B cell (primary cell): ENCODE data around the gene DDR1. TPM values are rescaled to one million over a fixed set of nuclear protein-coding genes. Genes with fewer than 3 reads are reported as not detected.
"Not testable (repeated sequence)": the region's sequence is repeated elsewhere in the genome, so short reads cannot be mapped to it uniquely, and the experiment has no call there.

ENCODE experiments used
- ATAC-seq: fragments of 200-7000 bp; cut with Tn5 transposase; one replicate; pipeline ENCODE4 v1.10.0; 2021; ENCODE audit warnings: low read depth, mild to moderate bottlenecking, moderate number of reproducible peaks, moderate library complexity
- CTCF ChIA-PET: fragments of 350-600 bp; sonication (Branson Sonifier 250); formaldehyde crosslinking; loops from one replicate; lab custom pipeline; 2021; ENCODE audit warnings: antibody characterized with exemption, inconsistent platforms; lab: Charles Lee
- POLR2A ChIA-PET: fragments of 350-600 bp; sonication (Branson Sonifier 250); formaldehyde crosslinking; loops from one replicate; lab custom pipeline; 2021; ENCODE audit warnings: antibody characterized with exemption; lab: Charles Lee
- DNase-seq: peaks from one replicate; pipeline ENCODE4 v3.0.0; 2013
- H2AFZ ChIP-seq: 2 replicates; pipeline ENCODE4 v1.6.1; 2012; ENCODE audit warnings: mild to moderate bottlenecking, low read depth, low read length; ENCODE audit not compliant: insufficient read depth, poor library complexity, severe bottlenecking
- H3K27ac ChIP-seq, 2 donors: 1 replicate in 1 of 2; 2 replicates in 1 of 2; pipeline ENCODE4 v1.5.1; 2012 to 2013; ENCODE audit warnings: low read length in 2 of 2, mild to moderate bottlenecking in 2 of 2, moderate library complexity in 1 of 2
- H3K27me3 ChIP-seq, 4 experiments: fragments of 200-600 bp in 1 of 4; sonication (generic) in 1 of 4; replicated peaks in 1 of 4; 1 replicate in 2 of 4; 2 replicates in 2 of 4; pipeline versions ENCODE4 v1.6.1 to v1.7.0; 2013 to 2016; ENCODE audit warnings: low read length in 3 of 4, mild to moderate bottlenecking in 2 of 4, mixed read lengths in 1 of 4, moderate library complexity in 1 of 4; ENCODE audit not compliant: insufficient read depth in 4 of 4, control insufficient read depth in 3 of 4; ENCODE audit errors: control extremely low read depth in 1 of 4
- H3K36me3 ChIP-seq, 2 experiments: replicated peaks in 1 of 2; 1 replicate in 1 of 2; 2 replicates in 1 of 2; pipeline versions ENCODE4 v1.6.1 to v1.7.1; 2013; ENCODE audit warnings: low read length in 1 of 2; ENCODE audit not compliant: insufficient read depth in 2 of 2, control insufficient read depth in 1 of 2; ENCODE audit errors: control extremely low read depth in 1 of 2, extremely low read depth in 1 of 2
- H3K4me1 ChIP-seq, 2 donors: fragments of 200-600 bp in 1 of 2; sonication (generic) in 1 of 2; 1 replicate in 1 of 2; 2 replicates in 1 of 2; pipeline versions ENCODE4 v1.5.1 to v1.6.1; 2013 to 2017; ENCODE audit warnings: low read length in 2 of 2; ENCODE audit not compliant: control insufficient read depth in 2 of 2, insufficient read depth in 2 of 2
- H3K4me2 ChIP-seq: replicated peaks from 2 replicates; pipeline ENCODE3; 2012; ENCODE audit warnings: mild to moderate bottlenecking, low read depth, low read length; ENCODE audit not compliant: poor library complexity, severe bottlenecking
- H3K4me3 ChIP-seq, 5 experiments: fragments of 200-600 bp in 1 of 5; sonication (generic) in 1 of 5; 1 replicate in 3 of 5; 2 replicates in 2 of 5; pipeline versions ENCODE4 v1.5.1 to v1.7.0; 2011 to 2016; ENCODE audit warnings: low read length in 4 of 5, mild to moderate bottlenecking in 4 of 5, low read depth in 2 of 5, control low read depth in 1 of 5, moderate library complexity in 1 of 5; ENCODE audit not compliant: insufficient read depth in 1 of 5; ENCODE audit errors: control extremely low read depth in 1 of 5, extremely low read depth in 1 of 5
- H3K79me2 ChIP-seq: fragments of 200-600 bp; sonication (generic); one replicate; pipeline ENCODE4 v1.6.0; 2016; ENCODE audit warnings: low read length; ENCODE audit not compliant: control insufficient read depth, insufficient read depth
- H3K9ac ChIP-seq: fragments of 200-600 bp; sonication (generic); 2 replicates; pipeline ENCODE4 v1.6.1; 2017; ENCODE audit warnings: mild to moderate bottlenecking, low read length, moderate library complexity
- H3K9me3 ChIP-seq, 3 donors: one replicate each; pipeline versions ENCODE4 v1.6.1 to v1.7.1; 2013; ENCODE audit warnings: low read length in 2 of 3; ENCODE audit not compliant: control insufficient read depth in 2 of 3, insufficient read depth in 1 of 3; ENCODE audit errors: control extremely low read depth in 1 of 3
- H4K20me1 ChIP-seq: 2 replicates; pipeline ENCODE4 v1.6.0; 2012; ENCODE audit warnings: mild to moderate bottlenecking, low read length; ENCODE audit not compliant: insufficient read depth, control insufficient read depth, poor library complexity, severe bottlenecking
- H3K27ac Mint-ChIP-seq: one replicate; pipeline ENCODE4 v1.8.0; 2021; ENCODE audit warnings: mixed read lengths
- H3K27me3 Mint-ChIP-seq: one replicate; pipeline ENCODE4 v1.8.0; 2021; ENCODE audit warnings: mixed read lengths
- H3K4me1 Mint-ChIP-seq: one replicate; pipeline ENCODE4 v1.8.0; 2021; ENCODE audit warnings: mixed read lengths
- H3K4me3 Mint-ChIP-seq: one replicate; pipeline ENCODE4 v1.8.0; 2021; ENCODE audit warnings: mixed read lengths
- H3K9me3 Mint-ChIP-seq: one replicate; pipeline ENCODE4 v1.8.0; 2022; ENCODE audit warnings: mixed read lengths; ENCODE audit not compliant: insufficient read depth
- EZH2 ChIP-seq: IDR thresholded peaks from 2 replicates; pipeline ENCODE4 v1.6.1; 2012; ENCODE audit warnings: borderline replicate concordance, low read depth, mild to moderate bottlenecking, moderate library complexity, low read length; ENCODE audit not compliant: insufficient read depth, poor library complexity, severe bottlenecking
- WGBS: methylation state at CpG from one replicate; pipeline ENCODE4 v1.1.5; 2013; ENCODE audit warnings: missing lambda C conversion rate; ENCODE audit not compliant: insufficient coverage; 5-methylcytosine and 5-hydroxymethylcytosine counted together
- intact Hi-C: fragments of 100-400 bp; cut with micrococcal nuclease; formaldehyde crosslinking; loops from one replicate; pipeline ENCODE4 v1.10.0; 2022
- polyA plus RNA-seq: library from polyadenylated mRNA; depleted of rRNA; stranded (reverse); fragments of >200 nt; gene quantifications from 2 replicates; pipeline ENCODE4 v1.2.3, GENCODE V29; 2012
- total RNA-seq, 2 donors: library from RNA; stranded (reverse); fragments of 120-200 nt in 1 of 2; gene quantifications; 1 replicate in 1 of 2; 2 replicates in 1 of 2; pipeline versions ENCODE4 v1.2.3 to v1.2.4, GENCODE V29; 2013 to 2022
- TF ChIP-seq, protein P1 (sequence below): fragments of 200-600 bp; IDR thresholded peaks from one replicate; pipeline ENCODE4 v1.8.0; 2022; ENCODE audit warnings: antibody characterized with exemption, mild to moderate bottlenecking

DDR1 gene
- total and polyA plus RNA-seq, 2 donors (not counting 1 experiment from before 2014, with no cell fraction given): 28.8 to 61.7 TPM

DNA sequence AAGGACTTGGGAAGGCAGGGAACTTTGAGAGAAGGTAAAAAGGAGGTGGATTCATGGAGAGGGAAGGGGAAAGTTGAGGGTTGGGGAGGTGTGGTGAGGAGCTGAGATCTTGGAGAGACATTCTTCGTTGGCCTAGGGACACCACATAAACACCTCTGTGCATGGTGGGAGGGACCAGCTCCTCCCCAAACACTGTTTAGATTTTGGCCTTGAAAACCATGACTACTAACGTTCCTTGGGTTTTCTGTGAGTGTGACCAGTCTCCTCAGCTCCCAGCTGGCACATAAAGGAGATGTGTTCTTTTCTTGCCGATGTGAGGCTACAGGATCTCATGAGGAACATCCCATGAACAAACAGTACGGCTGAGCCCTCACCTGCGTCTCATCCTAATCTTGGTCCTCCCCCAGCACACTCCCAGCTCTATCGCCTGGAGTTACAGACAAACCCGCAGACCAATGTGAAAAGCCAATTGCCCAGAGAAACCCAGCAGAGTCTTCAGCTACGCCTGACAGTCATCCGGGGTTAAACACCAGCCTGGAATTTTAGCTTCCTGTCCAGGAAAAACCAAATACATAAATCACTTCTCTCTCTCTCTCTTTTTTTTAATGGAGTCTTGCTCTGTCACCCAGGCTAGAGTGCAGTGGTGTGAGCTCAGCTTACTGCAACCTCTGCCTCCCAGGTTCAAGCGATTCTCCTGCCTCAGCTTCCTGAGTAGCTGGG is 22.0 kb upstream of the DDR1 start:
- no peaks in the 10 kb centered on the region for H3K36me3 ChIP-seq
- H3K9me3 ChIP-seq: peaks cover 0 to 21% (median 16%) of the 10 kb centered on the region in 3 donors
- H3K27ac Mint-ChIP-seq: no peak overlapping the region
- H3K79me2 ChIP-seq: no peaks in the 10 kb centered on the region
- no peak overlapping the region for H3K4me3 ChIP-seq
- TF ChIP-seq EZH2: no peak
- TF ChIP-seq, protein P1, sequence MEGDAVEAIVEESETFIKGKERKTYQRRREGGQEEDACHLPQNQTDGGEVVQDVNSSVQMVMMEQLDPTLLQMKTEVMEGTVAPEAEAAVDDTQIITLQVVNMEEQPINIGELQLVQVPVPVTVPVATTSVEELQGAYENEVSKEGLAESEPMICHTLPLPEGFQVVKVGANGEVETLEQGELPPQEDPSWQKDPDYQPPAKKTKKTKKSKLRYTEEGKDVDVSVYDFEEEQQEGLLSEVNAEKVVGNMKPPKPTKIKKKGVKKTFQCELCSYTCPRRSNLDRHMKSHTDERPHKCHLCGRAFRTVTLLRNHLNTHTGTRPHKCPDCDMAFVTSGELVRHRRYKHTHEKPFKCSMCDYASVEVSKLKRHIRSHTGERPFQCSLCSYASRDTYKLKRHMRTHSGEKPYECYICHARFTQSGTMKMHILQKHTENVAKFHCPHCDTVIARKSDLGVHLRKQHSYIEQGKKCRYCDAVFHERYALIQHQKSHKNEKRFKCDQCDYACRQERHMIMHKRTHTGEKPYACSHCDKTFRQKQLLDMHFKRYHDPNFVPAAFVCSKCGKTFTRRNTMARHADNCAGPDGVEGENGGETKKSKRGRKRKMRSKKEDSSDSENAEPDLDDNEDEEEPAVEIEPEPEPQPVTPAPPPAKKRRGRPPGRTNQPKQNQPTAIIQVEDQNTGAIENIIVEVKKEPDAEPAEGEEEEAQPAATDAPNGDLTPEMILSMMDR: no peak
- no peak overlapping the region for H3K9ac ChIP-seq
- no peak for ATAC-seq
- no peaks in the 10 kb centered on the region for H3K4me1 ChIP-seq
- CTCF ChIA-PET: interaction anchor here (1.7 kb wide), 1 partner anchor 34 kb away, joined by 6 read pairs; no protein-coding TSS in a partner anchor
- peaks cover 3% of the 10 kb centered on the region for H3K4me1 Mint-ChIP-seq
- peaks cover 4% of the 10 kb centered on the region for H3K9me3 Mint-ChIP-seq
- intact Hi-C loops: no loop called here
- H3K27me3 Mint-ChIP-seq: peaks cover 22% of the 10 kb centered on the region
- H4K20me1 ChIP-seq: no peaks in the 10 kb centered on the region
- no peak overlapping the region for H2AFZ ChIP-seq
- no peak overlapping the region for H3K4me2 ChIP-seq
- H3K27me3 ChIP-seq: peaks cover 0 to 2% (median 0%) of the 10 kb centered on the region in 4 experiments
- DNase-seq: no peak
- H3K27ac ChIP-seq: no peak overlapping the region
- no peak overlapping the region for H3K4me3 Mint-ChIP-seq
- POLR2A ChIA-PET: no interaction called here
- 95% methylated on average over 8 of the region's 10 CpGs for whole genome bisulfite sequencing

DNA sequence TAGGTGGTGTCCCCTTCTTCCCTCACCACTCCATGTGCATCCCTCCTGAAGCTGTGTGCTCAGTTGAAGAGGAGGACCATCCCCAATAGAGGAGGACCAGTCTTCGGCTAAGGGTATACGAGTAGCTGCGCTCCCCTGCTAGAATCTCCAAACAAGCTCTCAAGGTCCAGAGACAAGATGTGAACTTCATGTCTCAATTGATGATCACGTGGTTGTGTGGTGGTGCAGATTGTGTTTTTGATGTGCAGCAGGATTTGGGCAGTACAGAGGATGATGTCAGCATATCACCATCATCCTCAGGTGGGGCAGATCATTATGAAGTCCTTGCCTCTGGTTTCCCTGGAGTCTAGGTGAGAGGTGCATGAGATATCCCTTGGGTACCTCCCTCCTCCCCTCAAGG is 20.0 kb upstream of the DDR1 start:
- no peak overlapping the region for H3K4me2 ChIP-seq
- no peaks in the 10 kb centered on the region for H4K20me1 ChIP-seq
- ChIA-PET POLR2A (interaction anchor here (0.6 kb wide), 1 partner anchor 166 kb away, joined by 3 read pairs; no protein-coding TSS in a partner anchor), CTCF (interaction anchor here (0.9 to 1.4 kb wide), 2 partner anchors 41 to 215 kb away, joined by 3 read pairs; no protein-coding TSS in a partner anchor)
- no peak overlapping the region for H2AFZ ChIP-seq
- no peak for TF ChIP-seq EZH2
- TF ChIP-seq, protein P1: no peak
- intact Hi-C loops: no loop called here
- peaks cover 0 to 21% (median 18%) of the 10 kb centered on the region in 3 donors for H3K9me3 ChIP-seq
- DNase-seq: no peak
- H3K27me3 ChIP-seq: peaks cover 0 to 2% (median 0%) of the 10 kb centered on the region in 4 experiments
- H3K27ac Mint-ChIP-seq: no peak overlapping the region
- no peaks in the 10 kb centered on the region for H3K4me1 ChIP-seq
- ATAC-seq: no peak
- H3K4me1 Mint-ChIP-seq: no peaks in the 10 kb centered on the region
- H3K9me3 Mint-ChIP-seq: peaks cover 8% of the 10 kb centered on the region
- H3K27ac ChIP-seq: no peak overlapping the region
- H3K4me3 Mint-ChIP-seq: no peak overlapping the region
- no peak overlapping the region for H3K9ac ChIP-seq
- no peak overlapping the region for H3K4me3 ChIP-seq
- H3K79me2 ChIP-seq: no peaks in the 10 kb centered on the region
- no peaks in the 10 kb centered on the region for H3K36me3 ChIP-seq
- peaks cover 11% of the 10 kb centered on the region for H3K27me3 Mint-ChIP-seq
- WGBS: 100% methylated on average over 3 of the region's 4 CpGs

DNA sequence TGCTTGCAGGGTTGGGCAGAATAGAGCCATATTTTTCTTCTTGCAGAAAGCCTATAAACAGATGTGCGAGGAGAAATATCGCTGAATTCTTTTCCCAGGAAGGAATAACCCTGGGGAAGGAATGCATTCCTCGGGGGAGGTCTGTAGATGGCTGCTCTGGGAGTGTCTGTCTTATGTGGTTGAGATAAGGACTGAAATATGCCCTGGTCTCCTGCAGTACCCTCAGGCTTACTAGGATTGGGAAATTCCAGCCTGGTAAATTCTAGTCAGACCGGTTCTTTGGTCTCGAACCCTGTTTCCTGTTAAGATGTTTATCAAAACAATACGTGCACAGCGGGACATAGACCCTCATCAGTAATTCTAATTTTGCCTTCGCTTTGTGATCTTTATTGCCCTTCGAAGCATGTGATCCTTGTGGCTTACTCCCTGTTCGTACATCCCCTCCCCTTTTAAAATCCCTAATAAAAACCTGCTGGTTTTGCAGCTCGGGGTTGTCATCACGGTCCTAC is 15.0 kb upstream of the DDR1 start:
- CTCF ChIA-PET, H3K27ac Mint-ChIP-seq, H3K36me3 ChIP-seq, ATAC-seq, H3K4me3 Mint-ChIP-seq, H3K4me1 Mint-ChIP-seq, H3K27me3 Mint-ChIP-seq, DNase-seq, H2AFZ ChIP-seq, H3K4me3 ChIP-seq, H3K4me1 ChIP-seq, H3K79me2 ChIP-seq, H3K4me2 ChIP-seq, intact Hi-C loops, H3K27ac ChIP-seq, H3K27me3 ChIP-seq, H4K20me1 ChIP-seq, H3K9ac ChIP-seq, POLR2A ChIA-PET: not testable (repeated sequence)
- peaks cover 15% of the 10 kb centered on the region for H3K9me3 Mint-ChIP-seq
- 87% methylated on average over 10 of the region's 12 CpGs for WGBS
- peaks cover 0 to 23% (median 17%) of the 10 kb centered on the region in 3 donors for H3K9me3 ChIP-seq
